Measurements from ENCODE around the gene RTKN. TPM values are rescaled to one million over a fixed set of nuclear protein-coding genes. Genes with fewer than 3 reads are reported as not detected.

The RTKN gene
- total RNA-seq, 1 donor from 2014 or later = 86.4 TPM

- TF ChIP-seq CTCF (IDR thresholded peaks at IDR 0.05; ENCODE audit: unreplicated experiment) = no peak
- Mint-ChIP-seq H3K4me1 (no peaks in the 10 kb centered on the region), H3K4me3 (no peak overlapping the region), H3K9me3 (no peaks in the 10 kb centered on the region), H3K27ac (no peak overlapping the region), H3K36me3 (peaks cover 30% of the 10 kb centered on the region), H3K27me3 (ENCODE audit: low read depth) (no peaks in the 10 kb centered on the region)
- DNase-seq (ENCODE audit: low spot score in 2 of 2, unreplicated experiment in 2 of 2) = no peak
Observed at GRCh38 chr2:74430502-74430901, 11.2 kb downstream of the RTKN start.

DNA sequence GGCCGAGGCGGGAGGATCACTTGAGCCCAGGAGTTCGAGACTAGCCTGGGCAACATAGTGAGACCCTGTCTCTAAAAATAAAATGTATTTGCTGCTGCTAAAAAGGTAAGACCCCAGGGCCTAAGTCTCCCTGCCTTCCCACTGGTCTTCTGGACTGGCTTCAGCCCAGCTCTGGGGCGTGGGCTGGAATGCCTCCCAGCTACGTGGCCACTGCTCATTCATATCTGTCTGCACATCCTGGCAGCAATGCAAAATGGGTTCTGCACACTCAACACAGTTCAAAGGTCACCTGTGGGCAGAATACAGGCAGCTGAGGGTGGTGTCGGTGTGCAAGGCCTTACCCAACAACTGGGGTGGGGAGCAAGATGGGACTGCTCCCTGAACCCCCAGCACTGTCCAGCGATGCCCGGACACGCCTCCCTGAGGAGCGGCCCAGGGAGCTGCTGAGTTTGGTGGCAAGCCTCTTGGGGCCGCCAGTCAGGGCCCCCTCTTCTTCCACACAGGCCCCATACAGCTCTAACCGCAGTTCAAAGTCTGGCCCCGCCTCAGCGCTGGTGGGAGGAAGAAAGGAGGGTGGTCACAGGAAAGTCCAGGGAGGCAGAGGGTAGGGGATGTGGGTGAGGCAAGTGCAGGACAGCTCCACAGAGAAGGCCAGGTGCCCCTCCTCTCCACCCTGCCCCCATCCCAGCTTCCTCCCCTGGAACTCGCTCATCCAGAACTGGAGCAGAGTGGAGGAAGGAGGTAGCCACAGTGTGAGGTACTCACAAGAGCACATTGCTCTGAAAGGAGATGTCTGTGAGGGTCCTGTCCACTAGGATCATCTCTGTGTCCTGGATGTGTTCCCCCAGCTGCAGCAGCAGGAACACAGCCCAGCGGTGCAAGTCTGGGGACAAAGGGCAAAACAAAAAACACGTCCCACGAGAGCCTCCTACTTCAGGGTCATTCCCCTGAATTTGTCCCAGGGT, 12.0 kb downstream of the RTKN start:
- Mint-ChIP-seq H3K4me3 (no peak overlapping the region), H3K27ac (no peak overlapping the region), H3K36me3 (peaks cover 30% of the 10 kb centered on the region), H3K4me1 (no peaks in the 10 kb centered on the region), H3K9me3 (no peaks in the 10 kb centered on the region), H3K27me3 (ENCODE audit: low read depth) (no peaks in the 10 kb centered on the region)
- no peak for DNase-seq (ENCODE audit: low spot score in 2 of 2, unreplicated experiment in 2 of 2)
- TF ChIP-seq CTCF (IDR thresholded peaks at IDR 0.05; ENCODE audit: unreplicated experiment) = no peak

DNA sequence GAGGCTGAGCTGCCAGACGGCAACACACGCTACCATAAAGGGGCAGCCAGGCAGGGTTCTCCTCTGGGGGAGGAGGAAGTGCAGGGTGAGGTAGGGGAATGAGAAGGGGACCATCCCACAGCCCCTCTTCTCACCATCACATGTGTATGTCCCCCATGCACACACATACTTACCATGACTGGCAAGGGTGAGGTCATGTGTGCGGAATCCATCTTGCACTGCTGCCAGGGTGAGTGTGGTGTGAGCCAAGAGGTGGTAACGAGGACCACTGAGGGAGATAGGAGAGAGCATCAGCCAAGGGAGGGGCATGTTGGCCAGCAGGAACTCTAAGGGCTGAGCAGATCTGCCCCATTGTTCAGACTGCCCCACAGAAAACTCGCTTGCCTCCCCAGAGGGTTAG, 13.1 kb downstream of the RTKN start:
- TF ChIP-seq CTCF (IDR thresholded peaks at IDR 0.05; ENCODE audit: unreplicated experiment) = no peak
- H3K36me3 Mint-ChIP-seq = peaks cover 29% of the 10 kb centered on the region
- no peak overlapping the region for H3K27ac Mint-ChIP-seq
- no peak overlapping the region for H3K4me3 Mint-ChIP-seq
- no peaks in the 10 kb centered on the region for H3K27me3 Mint-ChIP-seq (ENCODE audit: low read depth)
- no peaks in the 10 kb centered on the region for H3K9me3 Mint-ChIP-seq
- H3K4me1 Mint-ChIP-seq = no peaks in the 10 kb centered on the region
- no peak for DNase-seq (ENCODE audit: low spot score in 2 of 2, unreplicated experiment in 2 of 2)

DNA sequence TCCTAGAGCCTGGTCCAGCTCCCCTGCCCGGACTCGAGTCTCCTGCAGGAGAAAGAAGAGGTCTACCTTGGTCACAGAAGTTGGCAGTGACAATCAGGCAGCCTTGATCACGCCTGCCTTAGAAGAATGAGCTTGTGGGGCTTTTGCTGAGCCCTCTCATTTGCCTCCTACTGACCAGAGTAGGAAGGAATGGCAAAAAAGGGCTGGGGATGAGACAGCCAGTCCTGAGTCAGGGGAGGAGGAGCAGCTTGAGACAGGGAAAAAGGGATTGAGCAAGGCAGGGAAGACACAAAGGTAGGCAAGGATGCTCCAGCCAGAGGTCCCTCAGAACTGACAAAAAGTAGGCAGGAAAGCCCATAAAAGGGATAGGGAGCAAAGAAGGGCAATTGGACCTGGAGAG, 14.2 kb downstream of the RTKN start:
- no peak overlapping the region for H3K27ac Mint-ChIP-seq
- peaks cover 27% of the 10 kb centered on the region for H3K36me3 Mint-ChIP-seq
- no peak for TF ChIP-seq CTCF (IDR thresholded peaks at IDR 0.05; ENCODE audit: unreplicated experiment)
- no peaks in the 10 kb centered on the region for H3K27me3 Mint-ChIP-seq (ENCODE audit: low read depth)
- H3K4me1 Mint-ChIP-seq = no peaks in the 10 kb centered on the region
- no peak overlapping the region for H3K4me3 Mint-ChIP-seq
- H3K9me3 Mint-ChIP-seq = no peaks in the 10 kb centered on the region
- DNase-seq (ENCODE audit: low spot score in 2 of 2, unreplicated experiment in 2 of 2) = no peak

GRCh38 chr2:74426181-74426758, 15.5 kb downstream of the RTKN start:
- Mint-ChIP-seq H3K27me3 (ENCODE audit: low read depth) (no peaks in the 10 kb centered on the region), H3K4me1 (peaks cover 3% of the 10 kb centered on the region), H3K9me3 (no peaks in the 10 kb centered on the region), H3K36me3 (peaks cover 22% of the 10 kb centered on the region), H3K27ac (no peak overlapping the region), H3K4me3 (no peak overlapping the region)
- no peak for TF ChIP-seq CTCF (IDR thresholded peaks at IDR 0.05; ENCODE audit: unreplicated experiment)
- no peak for DNase-seq (ENCODE audit: low spot score in 2 of 2, unreplicated experiment in 2 of 2)

Measured in mesothelial cell of epicardium (in vitro differentiated cells).